Fibroblast of lung (primary cell): ENCODE measurements around the gene CCDC157. TPM values are rescaled to one million over a fixed set of nuclear protein-coding genes. Genes with fewer than 3 reads are reported as not detected.

Source experiments
- DNase-seq, 2 donors: peaks; one replicate each; pipeline versions ENCODE4 v3.0.0 to v3.0.0-alpha.2; 2010; ENCODE audit warnings: low read depth in 2 of 2
- H2AFZ ChIP-seq: 2 replicates; pipeline ENCODE4 v1.5.1; 2012; ENCODE audit warnings: low read length, control low read depth, inconsistent platforms
- H3K27ac ChIP-seq: 2 replicates; pipeline ENCODE4 v1.5.1; 2011; ENCODE audit warnings: low read length, control low read depth; ENCODE audit not compliant: insufficient read depth
- H3K27me3 ChIP-seq: 2 replicates; pipeline ENCODE4 v1.5.1; 2011; ENCODE audit warnings: mild to moderate bottlenecking, low read length; ENCODE audit not compliant: control insufficient read depth, insufficient read depth
- H3K36me3 ChIP-seq: 2 replicates; pipeline ENCODE4 v1.5.1; 2011; ENCODE audit warnings: low read length; ENCODE audit not compliant: control insufficient read depth, insufficient read depth
- H3K4me1 ChIP-seq: 2 replicates; pipeline ENCODE4 v1.5.1; 2011; ENCODE audit warnings: low read length; ENCODE audit not compliant: control insufficient read depth, insufficient read depth; ENCODE audit errors: extremely low read depth
- H3K4me2 ChIP-seq: 2 replicates; pipeline ENCODE4 v1.5.1; 2011; ENCODE audit warnings: low read length, control low read depth; ENCODE audit not compliant: insufficient read depth; ENCODE audit errors: extremely low read depth
- H3K4me3 ChIP-seq, 4 experiments: fragments of 200-600 bp in 1 of 4; sonication (generic) in 1 of 4; replicated peaks in 1 of 4; 2 replicates each; pipeline ENCODE4 v1.5.1; 2011 to 2016; ENCODE audit warnings: low read length in 4 of 4, low read depth in 3 of 4, mild to moderate bottlenecking in 3 of 4, control low read depth in 2 of 4, inconsistent platforms in 1 of 4, mixed read lengths in 1 of 4; ENCODE audit not compliant: insufficient read depth in 1 of 4; ENCODE audit errors: control extremely low read depth in 1 of 4
- H3K79me2 ChIP-seq: 2 replicates; pipeline ENCODE4 v1.5.1; 2012; ENCODE audit warnings: mild to moderate bottlenecking, low read length, inconsistent platforms; ENCODE audit not compliant: control insufficient read depth, insufficient read depth
- H3K9ac ChIP-seq: 2 replicates; pipeline ENCODE4 v1.5.1; 2011; ENCODE audit warnings: mild to moderate bottlenecking, low read length, control low read depth; ENCODE audit not compliant: insufficient read depth
- H3K9me3 ChIP-seq: 2 replicates; pipeline ENCODE4 v1.5.1; 2012; ENCODE audit warnings: low read depth, low read length; ENCODE audit not compliant: control insufficient read depth, insufficient read depth
- H4K20me1 ChIP-seq: 2 replicates; pipeline ENCODE4 v1.5.1; 2011; ENCODE audit warnings: low read length; ENCODE audit not compliant: control insufficient read depth, insufficient read depth; ENCODE audit errors: extremely low read depth
- EZH2 ChIP-seq: IDR thresholded peaks from 2 replicates; pipeline ENCODE4 v1.5.1; 2012; ENCODE audit warnings: low read length, control low read depth, mild to moderate bottlenecking; ENCODE audit errors: missing control alignments
- polyA plus RNA-seq, 2 donors: library from polyadenylated mRNA; depleted of rRNA in 1 of 2; stranded (reverse) in 1 of 2; unstranded in 1 of 2; fragments of >200 nt; gene quantifications; 2 replicates each; pipeline ENCODE4 v1.2.1, GENCODE V29; 2011 to 2012; ENCODE audit warnings: missing spikeins in 1 of 2
- total RNA-seq: library from RNA; depleted of rRNA; stranded (reverse); fragments of >200 nt; gene quantifications from 2 replicates; pipeline ENCODE4 v1.2.1, GENCODE V29; 2014
- TF ChIP-seq, protein P1 (sequence below), 2 donors: IDR thresholded peaks in 1 of 2; conservative IDR thresholded peaks in 1 of 2; 1 replicate in 1 of 2; 2 replicates in 1 of 2; pipeline ENCODE4 v1.5.1; 2011 to 2012; ENCODE audit warnings: low read length in 2 of 2, control low read depth in 1 of 2, inconsistent platforms in 1 of 2, low read depth in 1 of 2, mild to moderate bottlenecking in 1 of 2

CCDC157 gene
- total and polyA plus RNA-seq, 2 donors (not counting 1 experiment from before 2014, with no cell fraction given): 0.77 to 1.5 TPM

- peak overlapping the region; percentile 36 for H3K4me2 ChIP-seq
- H3K27me3 ChIP-seq: no peaks in the 10 kb centered on the region
- peak overlapping the region; percentile 49 for H3K27ac ChIP-seq
- H3K9me3 ChIP-seq: no peaks in the 10 kb centered on the region
- no peak overlapping the region for H2AFZ ChIP-seq
- no peak overlapping the region for H3K4me3 ChIP-seq
- H3K79me2 ChIP-seq: peaks cover 15% of the 10 kb centered on the region
- no peaks in the 10 kb centered on the region for H3K36me3 ChIP-seq
- H3K4me1 ChIP-seq: peaks cover 32% of the 10 kb centered on the region
- no peak overlapping the region for H3K9ac ChIP-seq
- TF ChIP-seq EZH2: no peak
- TF ChIP-seq, protein P1, sequence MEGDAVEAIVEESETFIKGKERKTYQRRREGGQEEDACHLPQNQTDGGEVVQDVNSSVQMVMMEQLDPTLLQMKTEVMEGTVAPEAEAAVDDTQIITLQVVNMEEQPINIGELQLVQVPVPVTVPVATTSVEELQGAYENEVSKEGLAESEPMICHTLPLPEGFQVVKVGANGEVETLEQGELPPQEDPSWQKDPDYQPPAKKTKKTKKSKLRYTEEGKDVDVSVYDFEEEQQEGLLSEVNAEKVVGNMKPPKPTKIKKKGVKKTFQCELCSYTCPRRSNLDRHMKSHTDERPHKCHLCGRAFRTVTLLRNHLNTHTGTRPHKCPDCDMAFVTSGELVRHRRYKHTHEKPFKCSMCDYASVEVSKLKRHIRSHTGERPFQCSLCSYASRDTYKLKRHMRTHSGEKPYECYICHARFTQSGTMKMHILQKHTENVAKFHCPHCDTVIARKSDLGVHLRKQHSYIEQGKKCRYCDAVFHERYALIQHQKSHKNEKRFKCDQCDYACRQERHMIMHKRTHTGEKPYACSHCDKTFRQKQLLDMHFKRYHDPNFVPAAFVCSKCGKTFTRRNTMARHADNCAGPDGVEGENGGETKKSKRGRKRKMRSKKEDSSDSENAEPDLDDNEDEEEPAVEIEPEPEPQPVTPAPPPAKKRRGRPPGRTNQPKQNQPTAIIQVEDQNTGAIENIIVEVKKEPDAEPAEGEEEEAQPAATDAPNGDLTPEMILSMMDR (conservative IDR thresholded peaks at IDR 0.05 in 1 of 2, IDR thresholded peaks at IDR 0.05 in 1 of 2; ENCODE audit: low read depth in 1 of 2, low read length in 2 of 2): no peak
- DNase-seq: peak; percentile 78 to 87
- peaks cover 2% of the 10 kb centered on the region for H4K20me1 ChIP-seq
Observed at GRCh38 chr22:30310881-30311771, 45.7 kb upstream of the CCDC157 start.

GRCh38 chr22:30312053-30312452, 44.8 kb upstream of the CCDC157 start:
- Histone ChIP-seq H3K79me2 (peaks cover 13% of the 10 kb centered on the region), H3K4me1 (peaks cover 32% of the 10 kb centered on the region), H4K20me1 (peaks cover 2% of the 10 kb centered on the region), H3K4me2 (no peak overlapping the region), H3K36me3 (no peaks in the 10 kb centered on the region), H3K27me3 (no peaks in the 10 kb centered on the region), H3K9me3 (no peaks in the 10 kb centered on the region), H2AFZ (no peak overlapping the region), H3K27ac (peak overlapping the region; percentile 49), H3K9ac (no peak overlapping the region), H3K4me3 (no peak overlapping the region)
- peak; percentile 76 to 91 for DNase-seq
- no peak for TF ChIP-seq EZH2
- TF ChIP-seq, protein P1 (conservative IDR thresholded peaks at IDR 0.05 in 1 of 2, IDR thresholded peaks at IDR 0.05 in 1 of 2; ENCODE audit: low read depth in 1 of 2, low read length in 2 of 2): no peak

DNA sequence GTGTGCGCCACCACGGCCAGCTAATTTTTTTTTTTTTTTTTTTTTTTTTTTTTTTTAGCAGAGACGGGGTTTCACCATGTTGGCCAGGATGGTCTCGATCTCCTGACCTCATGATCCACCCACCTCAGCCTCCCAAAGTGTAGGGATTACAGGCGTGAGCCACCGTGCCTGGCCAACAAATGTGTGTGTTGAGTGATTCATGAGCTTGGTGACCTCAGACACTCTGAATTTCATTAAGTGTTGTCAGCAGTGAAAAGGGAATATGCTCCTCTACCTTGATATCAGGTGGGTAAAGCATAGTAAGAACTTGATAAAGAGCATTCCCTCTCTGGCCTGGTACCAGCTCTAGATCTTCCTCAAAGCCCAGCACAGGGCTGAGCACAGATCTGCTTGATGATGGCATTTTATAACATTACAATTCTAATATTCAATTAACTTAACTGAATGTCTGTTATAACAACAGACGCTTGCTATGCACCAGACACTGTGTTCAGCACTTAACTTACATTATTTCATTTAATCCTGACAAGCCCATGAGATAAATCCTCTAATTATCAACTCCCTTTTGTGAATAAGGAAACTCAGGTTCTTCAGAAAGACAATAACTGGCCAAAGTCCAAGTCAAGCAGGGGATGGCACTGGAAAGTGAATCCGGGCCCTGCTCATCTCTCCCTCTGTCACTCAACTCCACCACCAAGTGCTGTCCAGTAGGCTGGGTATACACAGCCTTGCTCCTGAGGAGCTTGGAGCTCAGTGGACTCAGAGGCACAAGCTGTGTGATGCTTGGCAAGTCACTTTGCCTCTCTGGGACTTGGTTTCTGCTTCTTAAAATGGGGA, 43.1 kb upstream of the CCDC157 start:
- no peak overlapping the region for H3K27ac ChIP-seq
- peaks cover 32% of the 10 kb centered on the region for H3K4me1 ChIP-seq
- no peaks in the 10 kb centered on the region for H3K36me3 ChIP-seq
- no peak for TF ChIP-seq EZH2
- TF ChIP-seq, protein P1 (conservative IDR thresholded peaks at IDR 0.05 in 1 of 2, IDR thresholded peaks at IDR 0.05 in 1 of 2; ENCODE audit: low read depth in 1 of 2, low read length in 2 of 2): no peak
- H2AFZ ChIP-seq: no peak overlapping the region
- H3K27me3 ChIP-seq: no peaks in the 10 kb centered on the region
- H3K79me2 ChIP-seq: peaks cover 16% of the 10 kb centered on the region
- no peak overlapping the region for H3K4me3 ChIP-seq
- H3K4me2 ChIP-seq: no peak overlapping the region
- no peak overlapping the region for H3K9ac ChIP-seq
- peaks cover 2% of the 10 kb centered on the region for H4K20me1 ChIP-seq
- no peak for DNase-seq
- H3K9me3 ChIP-seq: no peaks in the 10 kb centered on the region
